Dermis blood vessel endothelial cell (primary cell): ENCODE data around the gene DUS2. TPM values are rescaled to one million over a fixed set of nuclear protein-coding genes. Genes with fewer than 3 reads are reported as not detected.
"Not testable (repeated sequence)": the region's sequence is repeated elsewhere in the genome, so short reads cannot be mapped to it uniquely, and the experiment has no call there.

Experiments used
- DNase-seq: peaks from one replicate; pipeline ENCODE4 v3.0.0; 2010
- total RNA-seq: library from RNA; depleted of rRNA; stranded (reverse); fragments of >200 nt; gene quantifications from 2 replicates; pipeline ENCODE4 v1.2.3, GENCODE V29; 2014

DUS2 gene
- total RNA-seq, 1 donor from 2014 or later = 26.4 TPM

DNA sequence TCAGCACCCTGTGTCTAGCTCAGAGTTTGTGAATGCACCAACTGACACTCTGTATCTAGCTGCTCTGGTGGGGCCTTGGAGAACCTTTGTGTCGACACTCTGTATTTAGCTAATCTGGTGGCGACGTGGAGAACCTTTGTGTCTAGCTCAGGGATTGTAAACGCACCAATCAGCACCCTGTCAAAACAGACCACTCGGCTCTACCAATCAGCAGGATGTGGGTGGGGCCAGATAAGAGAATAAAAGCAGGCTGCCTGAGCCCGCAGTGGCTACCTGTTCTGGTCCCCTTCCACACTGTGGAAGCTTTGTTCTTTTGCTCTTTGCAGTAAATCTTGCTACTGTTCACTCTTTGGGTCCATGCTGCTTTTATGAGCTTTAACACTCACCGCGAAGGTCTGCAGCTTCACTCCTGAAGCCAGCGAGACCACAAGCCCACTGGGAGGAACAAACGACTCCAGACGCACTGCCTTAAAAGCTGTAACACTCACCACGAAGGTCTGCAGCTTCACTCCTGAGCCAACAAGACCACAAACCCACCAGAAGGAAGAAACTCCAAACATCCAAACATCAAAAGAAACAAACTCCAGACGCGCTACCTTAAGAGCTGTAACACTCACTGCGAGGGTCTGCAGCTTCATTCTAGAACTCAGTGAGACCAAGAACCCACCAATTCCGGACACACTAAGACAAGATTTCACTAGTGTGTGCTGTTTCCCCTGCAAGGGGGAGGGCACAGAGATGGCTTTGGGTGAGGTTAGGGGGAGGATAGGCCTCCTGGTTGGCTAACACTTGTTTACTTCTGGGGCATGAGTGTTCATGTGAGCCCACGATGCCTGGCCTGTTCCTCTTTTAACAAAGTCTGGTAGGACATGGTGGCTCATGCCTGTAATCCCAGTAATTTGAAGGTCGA lies 24.1 kb upstream of the DUS2 start, which contains the start of gene DPEP2:
Gene DPEP2, minus strand, starts transcription at position 706 of the 910 bp plus-strand sequence. CDS start 6,272 bp downstream, outside the sequence.
- DNase-seq = not testable (repeated sequence)

DNA sequence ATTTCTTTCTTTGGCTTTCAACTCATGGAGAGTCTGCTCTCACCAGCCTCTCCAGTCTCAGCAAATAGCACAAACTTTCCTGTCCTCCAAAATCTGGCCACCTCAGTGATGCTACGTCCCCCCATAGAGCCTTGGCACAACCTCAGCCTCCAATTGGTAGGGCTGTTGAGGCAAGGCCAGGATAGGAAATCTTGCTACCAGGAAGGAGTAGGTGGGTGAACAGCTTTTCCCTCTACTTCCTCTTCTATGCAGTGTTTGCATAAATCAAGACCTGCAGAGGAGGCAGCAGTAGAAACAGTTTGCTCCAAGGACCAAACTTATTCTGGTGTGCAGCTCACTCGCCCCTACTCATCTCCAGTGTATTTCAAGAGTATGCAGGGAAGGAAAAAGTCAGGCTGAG lies 23.1 kb upstream of the DUS2 start:
- DNase-seq = no peak

DNA sequence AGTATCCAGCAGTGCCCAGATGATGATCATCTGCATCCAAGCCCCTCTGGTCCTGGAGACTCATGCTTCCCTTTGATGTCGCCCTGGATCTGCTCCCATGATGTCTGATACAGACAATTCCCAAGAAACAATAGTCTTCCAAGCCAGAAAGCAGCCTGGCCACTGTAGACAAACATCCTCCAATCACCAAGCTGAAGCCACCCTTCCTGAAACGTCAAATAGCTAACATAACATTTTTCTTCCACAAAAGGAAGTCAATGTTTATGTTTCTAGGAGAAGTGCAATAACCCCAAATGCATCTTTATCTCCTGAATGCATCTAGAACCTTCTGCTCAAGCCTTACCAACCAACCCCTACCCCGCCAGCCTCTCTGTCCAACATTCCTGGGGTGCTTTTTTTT lies 22.6 kb upstream of the DUS2 start:
- DNase-seq = peak; percentile 72

DNA sequence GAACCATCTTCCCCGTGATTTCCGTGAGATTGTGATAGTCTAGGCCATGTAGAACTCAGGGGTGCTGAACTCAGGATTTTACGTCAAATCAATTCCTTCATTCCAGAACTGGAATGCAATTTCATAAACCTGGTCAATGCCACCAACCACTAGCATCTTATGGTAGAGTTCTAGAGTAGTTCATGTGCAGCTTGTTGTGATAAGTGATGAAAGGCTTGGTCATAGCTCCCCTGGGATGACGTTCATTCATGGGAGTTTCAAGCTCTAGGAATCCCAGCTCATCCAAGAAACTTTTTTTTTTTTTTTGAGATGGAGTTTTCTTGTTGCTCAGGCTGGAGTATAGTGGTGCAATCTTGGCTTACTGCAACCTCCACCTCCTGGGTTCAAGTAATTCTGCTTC lies 20.1 kb upstream of the DUS2 start:
- no peak for DNase-seq

DNA sequence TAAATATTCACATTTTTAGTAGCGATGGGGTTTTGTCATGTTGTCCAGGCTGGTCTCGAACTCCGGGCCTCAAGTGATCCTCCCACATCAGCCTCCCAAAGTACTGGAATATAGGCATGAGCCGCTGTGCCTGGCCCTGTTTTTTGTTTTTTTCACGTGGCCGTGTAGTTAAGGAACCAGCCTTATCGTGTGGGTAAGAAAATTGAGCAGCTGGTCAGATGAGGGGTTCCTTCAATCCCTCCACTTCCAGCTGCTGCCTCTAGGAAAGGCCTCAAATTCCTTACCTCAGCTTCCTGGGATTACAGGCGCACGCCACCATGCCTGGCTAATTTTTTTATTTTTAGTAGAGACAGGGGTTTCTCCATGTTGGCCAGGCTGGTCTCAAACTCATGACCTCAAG lies 17.9 kb upstream of the DUS2 start:
- no peak for DNase-seq

DNA sequence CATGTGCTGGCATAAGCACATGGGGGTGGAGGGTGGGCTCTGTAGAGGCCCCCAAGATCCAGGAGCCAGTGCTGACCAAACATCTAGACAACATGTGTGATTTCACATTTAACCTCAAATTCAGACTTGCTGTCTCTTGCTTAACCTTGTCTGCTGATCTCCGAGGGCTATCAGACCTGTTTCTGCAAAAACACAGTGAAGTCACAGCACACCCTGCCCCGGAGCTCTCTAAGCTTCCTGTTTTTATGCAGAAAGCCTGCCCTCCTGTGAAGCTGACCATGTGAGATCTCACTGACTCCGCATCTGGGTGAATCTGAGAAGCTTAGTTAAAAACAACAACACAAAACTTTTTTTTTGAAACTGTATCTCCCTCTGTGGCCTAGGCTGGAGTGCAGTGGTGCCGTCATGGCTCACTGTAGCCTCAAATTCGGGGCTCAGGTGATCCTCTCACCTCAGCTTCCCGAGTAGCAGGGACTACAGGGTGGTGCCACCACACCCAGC lies 17.2 kb upstream of the DUS2 start:
- peak; percentile 83 for DNase-seq

DNA sequence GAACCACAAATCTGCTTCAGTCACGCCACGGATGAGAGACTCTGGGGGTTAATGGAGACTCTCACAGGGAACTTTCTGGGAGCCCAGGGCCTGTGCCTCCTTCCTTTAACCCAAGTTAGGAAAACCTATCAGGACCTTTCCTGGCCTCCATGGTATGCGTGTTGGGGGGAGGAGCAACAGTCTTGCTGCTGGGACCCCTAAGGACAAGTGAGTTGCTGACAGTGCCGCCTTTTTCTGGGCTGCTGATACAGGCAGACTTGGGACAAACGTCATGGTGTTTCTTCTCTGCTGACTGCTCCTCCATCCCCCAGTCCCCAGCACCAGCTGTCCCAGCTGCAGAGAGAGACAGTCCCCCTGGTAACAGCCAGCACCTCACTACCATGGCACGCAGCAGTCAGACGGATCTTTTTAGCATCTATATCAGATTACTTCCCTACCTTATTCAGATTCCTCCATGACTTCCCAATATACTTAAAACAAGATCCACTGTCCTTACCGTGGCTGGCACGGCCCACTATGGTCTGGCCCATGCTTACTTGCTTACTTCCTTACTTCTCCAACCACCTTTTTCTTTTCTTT lies 13.8 kb upstream of the DUS2 start:
- no peak for DNase-seq

DNA sequence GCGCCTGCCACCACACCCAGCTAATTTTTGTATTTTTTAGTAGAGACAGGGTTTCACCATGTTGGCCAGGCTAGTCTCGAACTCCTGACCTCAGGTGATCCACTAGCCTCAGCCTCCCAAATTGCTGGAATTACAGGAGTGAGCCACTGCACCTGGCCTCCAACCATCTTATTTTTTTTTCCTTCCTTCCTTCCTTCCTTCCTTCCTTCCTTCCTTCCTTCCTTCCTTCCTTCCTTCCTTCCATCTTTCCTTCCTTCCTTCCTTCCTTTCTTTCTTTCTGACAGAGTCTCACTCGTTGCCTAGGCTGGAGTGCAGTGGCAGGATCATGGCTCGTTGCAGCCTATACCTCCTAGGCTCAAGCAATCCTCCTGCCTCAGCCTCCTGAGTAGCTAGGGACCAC lies 13.2 kb upstream of the DUS2 start:
- not testable (repeated sequence) for DNase-seq

DNA sequence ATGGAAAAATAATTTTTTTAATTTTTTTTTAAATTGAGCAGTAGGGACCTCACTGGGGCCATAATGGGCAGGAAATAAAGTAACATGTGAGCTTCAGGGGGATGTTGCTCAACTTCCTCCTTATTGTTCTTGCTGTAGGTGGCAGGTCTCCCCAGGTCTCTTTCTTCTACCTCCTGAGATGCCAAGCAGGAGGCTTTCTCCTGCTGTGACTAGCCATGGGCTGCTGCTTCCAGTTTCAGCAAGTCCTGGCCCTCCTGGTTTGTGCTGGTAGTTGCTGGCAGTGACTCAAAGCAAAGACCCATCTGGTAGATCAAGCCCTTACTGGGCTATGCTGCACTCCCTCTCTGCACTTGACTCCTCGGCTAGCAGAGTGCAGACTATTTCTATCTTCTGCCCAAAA lies 9.6 kb upstream of the DUS2 start:
- peak; percentile 82 for DNase-seq

DNA sequence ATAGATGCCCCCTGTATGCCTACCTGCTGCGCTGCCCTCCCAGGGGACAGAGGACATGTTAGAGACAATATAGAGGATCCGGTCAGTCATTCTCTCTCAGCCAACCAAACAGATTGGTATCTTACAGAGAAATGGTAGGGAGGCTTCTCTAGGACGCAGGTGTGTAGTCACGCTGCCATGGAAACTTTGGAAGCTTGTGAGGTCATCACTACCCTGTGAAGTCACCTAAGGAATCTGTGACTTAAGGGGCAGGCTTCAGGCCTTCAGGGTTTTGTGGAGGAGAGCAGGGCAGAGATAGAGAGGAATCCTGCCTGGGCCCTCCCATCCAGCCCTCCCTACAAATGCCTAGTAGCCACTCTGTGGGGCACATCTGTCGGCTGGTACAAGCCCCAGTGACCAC lies 7.4 kb upstream of the DUS2 start, which contains the start of gene DPEP2NB:
Gene DPEP2NB, minus strand, starts transcription at position 231 of the 400 bp plus-strand sequence. Its CDS starts 141 bp downstream, at position 90.
- no peak for DNase-seq

DNA sequence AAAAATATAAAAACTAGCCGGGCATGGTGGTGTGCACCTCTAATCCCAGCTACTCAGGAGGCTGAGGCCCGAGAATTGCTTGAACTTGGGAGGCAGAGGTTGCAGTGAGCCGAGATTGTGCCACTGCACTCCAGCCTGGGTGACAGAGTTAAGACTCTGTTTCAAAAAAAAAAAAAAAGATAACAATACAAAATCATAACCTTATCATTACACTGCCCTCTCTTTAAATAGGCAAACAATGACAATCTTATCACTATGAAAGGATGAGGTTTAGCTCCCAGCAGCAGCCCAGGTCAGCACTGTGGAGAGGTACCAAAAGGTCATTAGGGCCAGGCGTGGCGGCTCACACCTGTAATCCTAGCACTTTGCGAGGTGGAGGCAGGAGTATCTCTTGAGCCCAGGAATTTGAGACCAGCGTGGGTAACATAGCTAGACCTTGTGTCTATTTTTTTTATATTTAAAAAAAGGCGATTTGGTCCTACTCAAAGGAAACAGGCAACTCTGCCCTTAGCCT lies 3.9 kb upstream of the DUS2 start:
- no peak for DNase-seq

DNA sequence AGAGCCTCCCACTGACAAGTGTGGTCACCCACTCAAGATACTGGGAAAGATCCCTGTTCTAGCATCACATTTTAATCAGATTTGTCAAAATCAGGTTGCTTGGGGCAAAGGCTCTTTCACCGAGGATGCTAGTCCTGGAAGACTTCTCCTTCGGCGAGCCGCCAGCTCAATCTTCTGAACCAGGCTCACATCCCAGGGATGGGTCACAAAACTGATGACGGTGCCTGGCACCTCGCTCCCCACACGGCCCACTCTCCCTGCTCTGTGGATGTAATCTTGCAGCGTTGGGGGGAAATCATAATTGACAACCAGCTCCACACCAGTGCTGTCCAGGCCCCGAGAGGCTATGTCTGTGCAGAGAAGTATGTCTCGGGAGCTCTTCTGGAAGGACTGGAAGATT lies 1.6 kb upstream of the DUS2 start:
- DNase-seq = no peak

DNA sequence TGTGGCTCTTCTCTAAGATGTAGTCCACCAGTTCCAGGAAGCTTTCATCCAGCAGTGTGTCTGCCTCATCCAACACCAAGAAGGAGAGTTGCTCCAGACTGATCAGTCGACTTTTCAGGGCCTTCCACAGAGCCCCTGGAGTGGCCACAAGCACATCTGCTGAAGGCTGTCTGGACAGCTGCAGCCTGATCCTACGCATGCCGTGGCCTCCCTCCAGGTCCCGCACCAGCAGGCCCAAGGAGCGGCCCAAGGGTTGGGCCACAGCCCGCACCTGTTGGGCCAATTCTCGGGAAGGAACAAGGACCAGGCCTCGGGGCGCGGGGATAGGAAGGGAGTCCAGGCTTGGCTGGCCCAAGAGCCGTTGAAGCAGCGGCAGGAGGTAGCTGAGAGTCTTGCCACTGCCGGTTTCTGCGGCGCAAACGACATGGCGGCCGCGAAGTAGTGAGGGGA lies 781 bp upstream of the DUS2 start:
- DNase-seq = no peak

DNA sequence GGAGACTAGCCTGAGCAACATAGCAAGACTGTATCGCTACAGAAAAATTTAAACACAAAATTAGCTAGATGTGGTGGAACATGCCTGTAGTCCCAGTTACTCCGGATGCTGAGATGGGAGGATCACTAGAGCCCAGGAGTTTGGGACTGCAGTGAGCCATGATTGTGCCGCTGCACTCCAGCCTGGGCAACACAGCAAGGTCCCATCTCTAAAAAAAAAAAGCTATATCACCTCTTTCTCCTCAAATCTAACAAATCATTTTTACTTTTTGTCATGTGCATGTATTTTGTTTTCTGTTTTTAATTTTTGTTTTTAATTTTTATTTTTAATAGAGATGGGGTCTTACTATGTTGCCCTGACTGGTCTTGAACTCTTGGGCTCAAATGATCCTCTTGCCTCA lies 5.9 kb downstream of the DUS2 start:
- no peak for DNase-seq

DNA sequence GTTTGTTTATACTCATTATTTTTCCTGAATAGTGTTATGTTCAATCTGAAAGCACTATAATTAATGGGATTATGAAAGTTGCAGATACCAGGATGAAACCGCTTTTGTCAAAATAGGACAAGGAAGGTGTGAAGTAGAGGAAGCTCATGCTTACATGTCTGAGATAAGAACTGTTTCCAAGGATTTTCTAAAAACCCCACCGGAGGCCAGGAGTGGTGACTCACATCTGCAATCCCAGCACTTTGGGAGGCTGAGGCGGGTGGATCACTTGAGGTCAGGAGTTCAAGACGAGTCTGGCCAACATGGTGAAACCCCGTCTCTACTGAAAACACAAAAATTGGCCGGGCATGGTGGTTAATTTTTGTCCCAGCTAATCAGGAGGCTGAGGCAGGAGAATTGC lies 7.0 kb downstream of the DUS2 start:
- peak; percentile 32 for DNase-seq

DNA sequence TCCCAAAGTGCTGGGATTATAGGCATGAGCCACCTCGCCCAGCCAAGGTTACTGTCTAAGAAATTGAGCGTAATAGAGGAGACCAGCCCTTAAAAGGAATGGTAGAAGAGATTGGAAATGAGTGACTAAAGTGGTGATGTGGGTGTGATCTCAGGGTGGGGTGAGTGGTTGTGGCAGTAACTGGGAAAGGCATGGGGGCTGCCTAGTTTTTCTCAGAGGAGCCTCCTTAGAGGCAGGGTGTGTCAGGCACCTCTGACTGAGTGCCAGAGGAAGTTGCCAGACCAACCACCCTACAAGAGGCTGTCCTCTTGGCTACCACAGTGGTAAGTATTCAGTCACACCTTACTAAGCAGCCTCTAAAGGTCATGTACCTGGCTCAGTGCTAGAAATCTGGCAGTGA lies 8.9 kb downstream of the DUS2 start:
- DNase-seq = no peak

DNA sequence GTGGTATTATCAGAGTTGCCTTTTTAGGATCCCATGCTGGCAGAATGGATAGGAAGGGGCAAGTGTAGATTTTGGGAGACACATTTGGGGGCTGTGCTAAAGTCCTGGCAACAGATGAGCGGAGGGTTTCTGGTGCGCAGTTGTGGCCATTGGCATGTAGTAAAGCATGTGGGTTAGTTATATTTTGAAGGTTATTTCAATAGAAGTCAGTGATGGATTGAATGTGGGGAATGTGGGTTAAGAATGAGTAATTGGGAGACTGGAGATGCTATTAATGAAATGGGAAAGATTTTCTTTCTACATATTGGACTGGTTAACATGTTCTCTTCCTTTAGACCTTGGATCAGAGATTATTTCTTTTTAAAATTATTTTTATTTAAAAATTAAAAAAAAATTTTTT lies 10.0 kb downstream of the DUS2 start:
- no peak for DNase-seq

DNA sequence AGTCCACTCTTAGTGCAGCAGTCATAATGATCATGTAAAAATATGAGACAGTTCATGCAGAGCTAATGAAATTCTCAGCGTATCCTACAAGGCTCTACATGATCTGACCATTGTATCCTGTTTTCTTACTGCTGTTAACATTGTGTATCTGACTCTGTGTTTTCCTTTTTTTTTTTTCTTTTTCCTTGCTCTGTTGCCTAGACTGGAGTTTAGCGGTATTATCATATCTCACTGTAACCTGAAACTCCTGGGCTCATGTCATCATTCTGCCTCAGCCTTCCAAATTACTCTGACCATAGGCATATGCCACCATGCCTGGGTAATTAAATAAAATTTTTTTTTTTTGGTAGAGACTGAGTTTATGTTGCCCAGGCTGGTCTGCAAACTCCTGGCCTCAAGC lies 12.1 kb downstream of the DUS2 start:
- no peak for DNase-seq

DNA sequence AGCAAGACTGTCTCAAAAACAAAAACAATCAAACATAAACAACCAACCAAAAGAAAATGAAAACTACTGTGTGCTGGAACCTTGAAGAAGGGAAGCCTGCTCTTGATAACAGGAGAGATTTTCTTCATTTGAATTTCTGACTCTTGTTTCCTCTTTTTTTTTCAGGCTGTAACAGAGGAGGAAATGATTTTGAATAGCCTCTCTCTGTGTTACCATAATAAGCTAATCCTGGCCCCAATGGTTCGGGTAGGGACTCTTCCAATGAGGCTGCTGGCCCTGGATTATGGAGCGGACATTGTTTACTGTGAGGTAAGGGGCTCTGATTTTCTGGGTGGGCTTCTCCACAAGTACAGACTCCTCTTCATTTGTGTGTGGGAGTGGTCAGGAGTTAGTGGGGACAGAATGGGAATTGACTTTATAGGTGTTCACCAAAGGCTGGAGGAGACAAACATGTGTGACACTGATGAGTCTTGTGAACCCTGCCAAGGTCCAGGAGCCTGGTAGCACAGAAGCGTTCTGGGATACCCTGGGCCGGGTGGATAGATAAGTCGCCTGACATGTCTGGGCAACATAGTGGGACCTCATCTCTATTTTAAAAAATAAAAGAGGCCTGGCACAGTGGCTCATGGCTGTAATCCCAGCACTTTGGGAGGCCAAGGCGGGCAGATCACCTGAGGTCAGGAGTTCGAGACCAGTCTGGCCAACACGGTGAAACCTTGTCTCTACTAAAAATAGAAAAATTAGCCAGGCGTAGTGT lies 14.9 kb downstream of the DUS2 start:
- DNase-seq = no peak

DNA sequence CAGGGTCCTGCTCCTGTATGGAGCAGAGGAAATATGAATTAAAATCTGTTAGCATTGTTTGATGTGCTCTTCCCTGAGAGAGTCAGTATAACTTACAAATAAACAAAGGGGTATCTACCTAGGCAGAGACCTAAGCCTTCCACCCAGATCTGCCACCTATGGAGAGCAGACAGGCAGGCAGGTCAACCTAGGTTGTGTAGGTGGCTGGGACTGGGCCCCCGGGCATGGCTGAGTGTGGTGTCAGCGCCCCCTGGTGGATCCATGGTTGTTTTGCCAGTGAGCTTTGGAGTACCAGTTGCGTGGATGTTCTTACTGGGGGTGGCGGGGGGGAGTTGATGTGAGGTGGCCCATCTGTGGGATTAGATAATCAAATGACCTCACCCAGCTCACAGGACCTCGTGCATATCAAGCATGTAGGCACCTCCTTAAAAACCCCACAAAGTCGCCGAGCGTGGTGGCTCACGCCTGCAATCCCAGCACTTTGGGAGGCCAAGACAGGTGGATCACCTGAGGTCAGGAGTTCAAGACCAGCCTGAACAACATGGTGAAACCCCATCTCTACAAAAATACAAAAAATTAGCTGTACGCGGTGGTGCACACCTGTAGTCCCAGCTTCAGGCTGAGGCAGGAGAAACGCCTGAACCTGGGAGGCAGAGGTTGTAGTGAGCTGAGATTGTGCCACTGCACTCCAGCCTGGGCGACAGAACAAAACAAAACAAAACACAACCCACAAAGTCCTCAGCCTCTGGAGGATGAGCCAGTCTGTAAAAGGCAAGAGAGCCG lies 17.6 kb downstream of the DUS2 start:
- peak; percentile 89 for DNase-seq

DNA sequence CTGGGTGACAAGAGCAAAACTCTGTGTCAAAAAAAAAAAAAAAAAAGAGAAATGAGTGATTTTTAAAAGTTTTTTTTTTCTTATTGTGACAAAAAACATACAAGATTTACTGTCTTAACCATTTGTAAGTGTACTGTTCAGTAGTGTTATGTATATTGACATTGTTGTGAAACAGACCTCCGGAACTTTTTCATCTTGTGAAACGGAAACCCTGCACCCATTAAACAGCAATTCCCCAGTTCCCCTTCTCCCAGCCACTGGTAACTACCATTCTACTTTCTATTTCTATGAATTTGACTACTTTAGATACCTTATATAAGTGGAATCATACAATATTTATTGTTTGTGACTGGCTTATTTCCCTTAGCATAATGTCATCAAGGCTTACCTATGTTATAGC lies 18.7 kb downstream of the DUS2 start:
- no peak for DNase-seq

DNA sequence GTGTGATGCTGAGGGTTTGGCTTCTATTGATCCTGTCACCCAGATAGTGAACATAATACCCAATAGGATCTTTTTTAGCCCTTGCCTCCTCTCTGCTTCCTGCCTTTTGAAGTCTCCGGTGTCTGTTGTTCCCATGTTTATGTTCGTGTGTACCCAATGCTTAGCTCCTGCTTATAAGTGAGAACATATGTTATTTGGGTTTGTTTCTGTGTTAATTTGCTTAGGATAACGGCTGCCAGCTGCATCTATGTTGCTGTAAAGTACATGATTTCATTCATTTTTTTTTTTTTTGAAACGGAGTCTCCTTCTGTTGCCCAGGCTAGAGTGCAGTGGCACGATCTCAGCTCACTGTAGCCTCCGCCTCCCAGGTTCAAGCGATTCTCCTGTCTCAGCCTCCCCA lies 23.0 kb downstream of the DUS2 start:
- no peak for DNase-seq
